H9 (cell line): Measurements from ENCODE around the gene NANOS2. TPM values are rescaled to one million over a fixed set of nuclear protein-coding genes. Genes with fewer than 3 reads are reported as not detected.
A peak's percentile ranks its signal among the peaks of the same experiment; 100 is the strongest.

Experiments
- DNase-seq: peaks from one replicate; pipeline ENCODE4 v3.0.0-alpha.2; 2017
- H2AFZ ChIP-seq: one replicate; pipeline ENCODE4 v1.6.1; 2013; ENCODE audit warnings: mild to moderate bottlenecking, low read length, control low read depth, moderate library complexity
- H2AK5ac ChIP-seq: 2 replicates; pipeline ENCODE4 v1.6.1; 2013; ENCODE audit warnings: low read length, control low read depth, mixed read lengths; ENCODE audit not compliant: insufficient read length
- H2BK120ac ChIP-seq: one replicate; pipeline ENCODE4 v1.6.1; 2013; ENCODE audit warnings: low read depth, mild to moderate bottlenecking, low read length, control low read depth, inconsistent platforms; ENCODE audit not compliant: poor library complexity, severe bottlenecking
- H2BK12ac ChIP-seq: 2 replicates; pipeline ENCODE4 v1.6.1; 2013; ENCODE audit warnings: low read length, control low read depth, mixed read lengths, low read depth; ENCODE audit not compliant: insufficient read length
- H2BK15ac ChIP-seq: 2 replicates; pipeline ENCODE4 v1.6.1; 2013; ENCODE audit warnings: low read depth, low read length, control low read depth
- H2BK20ac ChIP-seq: one replicate; pipeline ENCODE4 v1.6.1; 2013; ENCODE audit warnings: low read depth, mild to moderate bottlenecking, low read length, control low read depth, inconsistent platforms; ENCODE audit not compliant: poor library complexity, severe bottlenecking
- H2BK5ac ChIP-seq: 2 replicates; pipeline ENCODE4 v1.6.1; 2013; ENCODE audit warnings: low read length, control low read depth, mixed read lengths; ENCODE audit not compliant: insufficient read length
- H3K14ac ChIP-seq: 2 replicates; pipeline ENCODE4 v1.6.1; 2013; ENCODE audit warnings: low read length, control low read depth; ENCODE audit not compliant: insufficient read depth
- H3K18ac ChIP-seq: 2 replicates; pipeline ENCODE4 v1.6.1; 2013; ENCODE audit warnings: low read depth, mild to moderate bottlenecking, mixed read lengths, low read length, control low read depth; ENCODE audit not compliant: insufficient read length
- H3K23ac ChIP-seq: 2 replicates; pipeline ENCODE4 v1.6.1; 2013; ENCODE audit warnings: low read length, control low read depth, mixed read lengths, low read depth; ENCODE audit not compliant: insufficient read length
- H3K23me2 ChIP-seq: 2 replicates; pipeline ENCODE4 v1.6.1; 2013; ENCODE audit warnings: low read depth, mild to moderate bottlenecking, mixed read lengths, low read length, control low read depth; ENCODE audit not compliant: insufficient read length, poor library complexity, severe bottlenecking
- H3K27ac ChIP-seq: 2 replicates; pipeline ENCODE4 v1.5.1; 2013; ENCODE audit warnings: low read length, control low read depth, mixed read lengths, low read depth; ENCODE audit not compliant: insufficient read length
- H3K27me3 ChIP-seq: 2 replicates; pipeline ENCODE4 v1.6.1; 2013; ENCODE audit warnings: low read length, control low read depth, inconsistent platforms; ENCODE audit not compliant: insufficient read depth
- H3K4ac ChIP-seq: 2 replicates; pipeline ENCODE4 v1.6.1; 2013; ENCODE audit warnings: low read depth, mild to moderate bottlenecking, control low read depth, inconsistent platforms, low read length, moderate library complexity
- H3K4me1 ChIP-seq: 2 replicates; pipeline ENCODE4 v1.6.1; 2013; ENCODE audit warnings: low read length, control low read depth, inconsistent platforms; ENCODE audit not compliant: insufficient read depth
- H3K4me2 ChIP-seq: 2 replicates; pipeline ENCODE4 v1.6.1; 2013; ENCODE audit warnings: low read length, control low read depth, mixed read lengths; ENCODE audit not compliant: insufficient read length, insufficient read depth
- H3K56ac ChIP-seq: 2 replicates; pipeline ENCODE4 v1.6.1; 2013; ENCODE audit warnings: low read depth, mild to moderate bottlenecking, mixed read lengths, low read length, control low read depth; ENCODE audit not compliant: insufficient read length
- H3K79me1 ChIP-seq: 2 replicates; pipeline ENCODE4 v1.6.1; 2013; ENCODE audit warnings: low read depth, mild to moderate bottlenecking, moderate library complexity, low read length, control low read depth, inconsistent platforms; ENCODE audit not compliant: insufficient read depth, poor library complexity, severe bottlenecking
- H3K79me2 ChIP-seq: 2 replicates; pipeline ENCODE4 v1.6.1; 2013; ENCODE audit warnings: low read length, control low read depth, inconsistent platforms; ENCODE audit not compliant: insufficient read depth
- H3K9ac ChIP-seq: 2 replicates; pipeline ENCODE4 v1.6.1; 2013; ENCODE audit warnings: low read length, control low read depth, mixed read lengths; ENCODE audit not compliant: insufficient read length; ENCODE audit errors: extremely low read depth
- H3K9me3 ChIP-seq: one replicate; pipeline ENCODE4 v1.6.1; 2013; ENCODE audit warnings: low read depth, low read length, inconsistent platforms; ENCODE audit not compliant: control insufficient read depth
- H3T11ph ChIP-seq: one replicate; pipeline ENCODE4 v1.6.1; 2013; ENCODE audit warnings: mild to moderate bottlenecking, low read length, control low read depth, inconsistent platforms
- H4K20me1 ChIP-seq: one replicate; pipeline ENCODE4 v1.6.1; 2013; ENCODE audit not compliant: control insufficient read depth, insufficient read length, insufficient read depth
- H4K5ac ChIP-seq: 2 replicates; pipeline ENCODE4 v1.6.1; 2013; ENCODE audit warnings: low read depth, mild to moderate bottlenecking, mixed read lengths, low read length, control low read depth; ENCODE audit not compliant: insufficient read length
- H4K8ac ChIP-seq: replicated peaks from 2 replicates; pipeline ENCODE4 v1.6.1; 2013; ENCODE audit warnings: low read length, control low read depth, mixed read lengths, low read depth; ENCODE audit not compliant: insufficient read length
- H4K91ac ChIP-seq: 2 replicates; pipeline ENCODE4 v1.6.1; 2013; ENCODE audit warnings: low read depth, mild to moderate bottlenecking, moderate library complexity, mixed read lengths, low read length, control low read depth; ENCODE audit not compliant: insufficient read length
- H3K27ac Mint-ChIP-seq, 3 experiments: 2 replicates in 2 of 3; 3 replicates in 1 of 3; pipeline ENCODE4 v1.8.0; 2020 to 2021; ENCODE audit warnings: mixed read lengths in 3 of 3, mild to moderate bottlenecking in 1 of 3, moderate library complexity in 1 of 3
- H3K27me3 Mint-ChIP-seq: 2 replicates; pipeline ENCODE4 v1.8.0; 2021; ENCODE audit warnings: low read depth, mild to moderate bottlenecking, moderate library complexity, mixed read lengths
- H3K36me3 Mint-ChIP-seq, 3 experiments: 2 replicates in 2 of 3; 3 replicates in 1 of 3; pipeline ENCODE4 v1.8.0; 2020 to 2021; ENCODE audit warnings: low read depth in 3 of 3, mixed read lengths in 3 of 3; ENCODE audit not compliant: insufficient read depth in 1 of 3
- H3K4me1 Mint-ChIP-seq, 2 experiments: 2 replicates each; pipeline ENCODE4 v1.8.0; 2020; ENCODE audit warnings: mixed read lengths in 2 of 2
- H3K4me3 Mint-ChIP-seq, 2 experiments: 2 replicates in 1 of 2; 3 replicates in 1 of 2; pipeline ENCODE4 v1.8.0; 2020 to 2021; ENCODE audit warnings: mild to moderate bottlenecking in 2 of 2, mixed read lengths in 2 of 2, moderate library complexity in 1 of 2
- H3K9me3 Mint-ChIP-seq, 2 experiments: 2 replicates in 1 of 2; 3 replicates in 1 of 2; pipeline ENCODE4 v1.8.0; 2020; ENCODE audit warnings: mild to moderate bottlenecking in 2 of 2, mixed read lengths in 2 of 2, moderate library complexity in 1 of 2
- WGBS: extraction: QIAGEN DNeasy Blood & Tissue Kit; methylation state at CpG from one replicate; pipeline ENCODE4 v1.1.7; 2013; ENCODE audit warnings: missing lambda C conversion rate, low lambda C conversion rate, mixed read lengths; ENCODE audit not compliant: insufficient read length; ENCODE audit errors: extremely low coverage; 5-methylcytosine and 5-hydroxymethylcytosine counted together
- total RNA-seq: library from RNA; stranded (reverse); gene quantifications from 2 replicates; pipeline ENCODE4 v1.2.1, GENCODE V29; 2021
- TF ChIP-seq, protein P1 (sequence below): fragments of 200-600 bp; sonication (generic); conservative IDR thresholded peaks from 3 replicates; pipeline ENCODE4 v1.8.0; 2021; ENCODE audit warnings: antibody characterized with exemption, mild to moderate bottlenecking

Gene NANOS2
- total RNA-seq, 1 experiment from 2014 or later: not detected

DNA sequence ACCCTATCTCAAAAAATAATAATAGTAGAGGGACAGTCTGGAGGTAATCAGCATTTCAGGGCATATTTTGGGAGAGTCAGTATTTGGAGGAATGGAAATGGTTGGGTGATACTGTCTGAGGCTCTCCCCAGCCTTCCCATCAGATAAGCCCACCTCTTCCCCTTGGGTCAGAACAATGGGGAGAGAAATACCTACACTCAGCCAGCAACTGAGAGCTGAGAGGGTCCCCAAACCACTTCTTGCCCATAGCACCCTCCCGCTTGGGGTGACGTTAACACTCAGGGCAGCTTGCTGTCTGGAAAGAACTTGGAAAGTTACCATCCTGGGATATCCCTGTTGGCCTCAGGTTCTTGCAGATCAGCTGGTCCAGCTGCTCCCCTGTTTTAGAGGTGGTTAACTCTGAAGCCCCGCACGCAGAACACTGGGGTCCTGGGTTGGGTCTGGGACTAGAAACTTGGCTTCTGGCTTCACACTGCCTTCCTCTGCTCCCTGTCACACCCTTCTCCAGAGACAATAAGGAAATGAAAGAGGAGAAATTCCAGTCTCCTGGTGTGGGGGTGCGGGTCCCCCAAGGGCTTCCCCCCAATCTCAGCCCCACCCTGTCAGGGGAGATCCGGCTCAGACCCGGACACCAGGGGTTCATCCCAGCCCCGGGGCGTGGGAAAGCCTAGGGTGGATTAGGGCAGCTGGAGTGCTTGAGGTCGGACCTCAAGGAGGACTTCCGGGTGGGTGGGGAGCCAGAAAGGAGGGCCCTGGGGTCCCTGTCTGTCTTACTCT, 48.0 kb downstream of the NANOS2 start:
- TF ChIP-seq, protein P1, sequence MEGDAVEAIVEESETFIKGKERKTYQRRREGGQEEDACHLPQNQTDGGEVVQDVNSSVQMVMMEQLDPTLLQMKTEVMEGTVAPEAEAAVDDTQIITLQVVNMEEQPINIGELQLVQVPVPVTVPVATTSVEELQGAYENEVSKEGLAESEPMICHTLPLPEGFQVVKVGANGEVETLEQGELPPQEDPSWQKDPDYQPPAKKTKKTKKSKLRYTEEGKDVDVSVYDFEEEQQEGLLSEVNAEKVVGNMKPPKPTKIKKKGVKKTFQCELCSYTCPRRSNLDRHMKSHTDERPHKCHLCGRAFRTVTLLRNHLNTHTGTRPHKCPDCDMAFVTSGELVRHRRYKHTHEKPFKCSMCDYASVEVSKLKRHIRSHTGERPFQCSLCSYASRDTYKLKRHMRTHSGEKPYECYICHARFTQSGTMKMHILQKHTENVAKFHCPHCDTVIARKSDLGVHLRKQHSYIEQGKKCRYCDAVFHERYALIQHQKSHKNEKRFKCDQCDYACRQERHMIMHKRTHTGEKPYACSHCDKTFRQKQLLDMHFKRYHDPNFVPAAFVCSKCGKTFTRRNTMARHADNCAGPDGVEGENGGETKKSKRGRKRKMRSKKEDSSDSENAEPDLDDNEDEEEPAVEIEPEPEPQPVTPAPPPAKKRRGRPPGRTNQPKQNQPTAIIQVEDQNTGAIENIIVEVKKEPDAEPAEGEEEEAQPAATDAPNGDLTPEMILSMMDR: no peak
- Histone ChIP-seq H2BK20ac (no peak overlapping the region), H2BK12ac (no peak overlapping the region), H4K91ac (no peak overlapping the region), H3K56ac (no peak overlapping the region), H3T11ph (no peak overlapping the region), H3K4me2 (peak overlapping the region; percentile 19), H3K27me3 (no peaks in the 10 kb centered on the region), H3K18ac (no peak overlapping the region), H2BK120ac (no peak overlapping the region), H2BK5ac (no peak overlapping the region), H2AFZ (no peak overlapping the region), H3K14ac (no peak overlapping the region; the same call in 1 of the 2 replicates), H3K27ac (no peak overlapping the region), H4K5ac (no peak overlapping the region), H3K4ac (no peak overlapping the region), H3K79me1 (peaks cover 3% of the 10 kb centered on the region), H4K8ac (no peak overlapping the region), H3K79me2 (peaks cover 8% of the 10 kb centered on the region; the same call in 1 of the 2 replicates), H3K23ac (no peak overlapping the region), H4K20me1 (no peaks in the 10 kb centered on the region), H3K9me3 (no peaks in the 10 kb centered on the region), H3K4me1 (peaks cover 5% of the 10 kb centered on the region; the same call in 1 of the 2 replicates), H3K23me2 (peaks cover 18% of the 10 kb centered on the region), H2BK15ac (no peak overlapping the region), H2AK5ac (no peak overlapping the region), H3K9ac (no peak overlapping the region)
- no peak for DNase-seq
- peak overlapping the region in 1 of 3 experiments; percentile 76; a peak in 2 of 7 replicates for H3K27ac Mint-ChIP-seq
- peaks cover 2 to 18% (median 10%) of the 10 kb centered on the region in 3 experiments; a peak in 5 of 7 replicates for H3K36me3 Mint-ChIP-seq
- no CpG with 5 or more reads among the region's 11 CpGs for WGBS
- H3K4me3 Mint-ChIP-seq: peak overlapping the region; percentile 17 to 69; a peak in 4 of 5 replicates
- H3K4me1 Mint-ChIP-seq: peaks cover 36 to 52% of the 10 kb centered on the region in 2 experiments
- H3K9me3 Mint-ChIP-seq: no peaks in the 10 kb centered on the region; a peak in 1 of 5 replicates
- H3K27me3 Mint-ChIP-seq: no peaks in the 10 kb centered on the region; the same call in 1 of the 2 replicates
